SK-N-SH (cell line): ENCODE data around the gene FBXO15. TPM values are rescaled to one million over a fixed set of nuclear protein-coding genes. Genes with fewer than 3 reads are reported as not detected.

Experiments
- CTCF ChIA-PET: fragments of 300-600, 350-600 bp; formaldehyde crosslinking; extraction: SDS; loops from one replicate; lab custom pipeline; 2021; lab: Yijun Ruan, JAX
- POLR2A ChIA-PET: fragments of 350-600 bp; sonication (Branson Sonifier 250); formaldehyde crosslinking; extraction: SDS; loops from one replicate; lab custom pipeline; 2020; ENCODE audit warnings: antibody characterized with exemption, inconsistent platforms; lab: Yijun Ruan, JAX
- DNase-seq: peaks from one replicate; pipeline ENCODE4 v3.0.0; 2012
- H2AFZ ChIP-seq: fragments of 200-600 bp; sonication (generic); 2 replicates; pipeline ENCODE4 v1.8.1; 2016; ENCODE audit warnings: antibody characterized with exemption, mild to moderate bottlenecking, low read depth
- H3F3A ChIP-seq: fragments of 200-600 bp; sonication (generic); replicated peaks from 2 replicates; pipeline ENCODE3; 2016; ENCODE audit warnings: antibody characterized with exemption, mild to moderate bottlenecking; ENCODE audit not compliant: insufficient read depth
- H3K27ac ChIP-seq, 2 experiments: fragments of 200-500 bp in 1 of 2; fragments of 200-600 bp in 1 of 2; sonication (Bioruptor generic) in 1 of 2; sonication (generic), shearing (Covaris generic) in 1 of 2; 2 replicates each; pipeline versions ENCODE4 v1.5.1 to v1.6.1; 2014 to 2016; ENCODE audit warnings: low read depth in 2 of 2, inconsistent platforms in 1 of 2, low read length in 1 of 2, mild to moderate bottlenecking in 1 of 2, mixed read lengths in 1 of 2
- H3K27me3 ChIP-seq: fragments of 200-600 bp; sonication (generic), shearing (Covaris generic); 2 replicates; pipeline ENCODE4 v1.6.1; 2016; ENCODE audit warnings: mixed run types; ENCODE audit not compliant: insufficient read depth
- H3K36me3 ChIP-seq, 2 experiments: fragments of 200-500 bp in 1 of 2; fragments of 200-600 bp in 1 of 2; sonication (Bioruptor generic) in 1 of 2; sonication (generic) in 1 of 2; replicated peaks in 1 of 2; 2 replicates each; pipeline versions ENCODE3 to v1.5.1; 2014 to 2016; ENCODE audit warnings: low read length in 1 of 2, mild to moderate bottlenecking in 1 of 2; ENCODE audit not compliant: insufficient read depth in 2 of 2, control insufficient read depth in 1 of 2
- H3K4me1 ChIP-seq, 2 experiments: fragments of 200-500 bp in 1 of 2; fragments of 200-600 bp in 1 of 2; sonication (Bioruptor generic) in 1 of 2; sonication (generic), shearing (Covaris generic) in 1 of 2; 2 replicates each; pipeline versions ENCODE4 v1.5.1 to v1.6.1; 2014 to 2016; ENCODE audit warnings: low read depth in 1 of 2, low read length in 1 of 2, mixed run types in 1 of 2; ENCODE audit not compliant: insufficient read depth in 2 of 2, control insufficient read depth in 1 of 2
- H3K4me2 ChIP-seq: fragments of 200-600 bp; sonication (generic), shearing (Covaris generic); 2 replicates; pipeline ENCODE4 v1.6.1; 2017; ENCODE audit warnings: mixed run types
- H3K4me3 ChIP-seq, 2 experiments: fragments of 200-500 bp in 1 of 2; fragments of 200-600 bp in 1 of 2; sonication (Bioruptor generic) in 1 of 2; sonication (generic), shearing (Covaris generic) in 1 of 2; 2 replicates each; pipeline versions ENCODE4 v1.5.1 to v1.8.1; 2014 to 2016; ENCODE audit warnings: low read depth in 2 of 2, inconsistent platforms in 1 of 2, low read length in 1 of 2, mild to moderate bottlenecking in 1 of 2, mixed read lengths in 1 of 2, moderate library complexity in 1 of 2
- H3K79me2 ChIP-seq: fragments of 200-600 bp; sonication (generic); 2 replicates; pipeline ENCODE4 v1.8.1; 2017; ENCODE audit warnings: mild to moderate bottlenecking; ENCODE audit not compliant: insufficient read depth
- H3K9ac ChIP-seq: fragments of 200-600 bp; sonication (generic); 2 replicates; pipeline ENCODE4 v1.6.1; 2017; ENCODE audit warnings: mixed run types
- H3K9me2 ChIP-seq: fragments of 200-600 bp; sonication (generic); 2 replicates; pipeline ENCODE4 v1.6.1; 2017; ENCODE audit warnings: mixed run types
- H3K9me3 ChIP-seq: fragments of 200-600 bp; sonication (generic); 2 replicates; pipeline ENCODE4 v1.6.1; 2017; ENCODE audit warnings: mixed run types, mild to moderate bottlenecking, moderate library complexity
- H4K20me1 ChIP-seq: fragments of 200-600 bp; sonication (generic); 2 replicates; pipeline ENCODE4 v1.6.1; 2017; ENCODE audit warnings: mild to moderate bottlenecking, mixed run types; ENCODE audit not compliant: insufficient read depth
- EP300 ChIP-seq, 2 experiments: IDR thresholded peaks; 2 replicates each; pipeline versions ENCODE4 v1.4.0 to v1.6.1; 2012; ENCODE audit warnings: borderline replicate concordance in 1 of 2, low read depth in 1 of 2, low read length in 1 of 2
- FOXJ3 ChIP-seq: sonication (generic); formaldehyde crosslinking; IDR thresholded peaks from 2 replicates; pipeline ENCODE4 v1.5.1; 2020; ENCODE audit warnings: mild to moderate bottlenecking, missing genetic modification reagents
- FOXM1 ChIP-seq: IDR thresholded peaks from 2 replicates; pipeline ENCODE4 v1.4.0; 2012; ENCODE audit warnings: low read depth, mild to moderate bottlenecking
- MEF2A ChIP-seq: IDR thresholded peaks from 2 replicates; pipeline ENCODE4 v1.4.0; 2012; ENCODE audit warnings: low read depth, borderline replicate concordance
- NRF1 ChIP-seq: IDR thresholded peaks from 2 replicates; pipeline ENCODE4 v1.6.1; 2012; ENCODE audit warnings: low read depth, mild to moderate bottlenecking, low read length
- RAD21 ChIP-seq: IDR thresholded peaks from 2 replicates; pipeline ENCODE4 v1.6.1; 2012; ENCODE audit warnings: mild to moderate bottlenecking, low read length
- RCOR1 ChIP-seq: fragments of 150-350 bp; IDR thresholded peaks from 2 replicates; pipeline ENCODE4 v1.6.1; 2017; ENCODE audit warnings: antibody characterized with exemption, low read length
- RFX5 ChIP-seq: IDR thresholded peaks from 2 replicates; pipeline ENCODE4 v1.6.1; 2012; ENCODE audit warnings: mild to moderate bottlenecking, improper control_type of control experiment, low read length
- RXRA ChIP-seq: IDR thresholded peaks from 2 replicates; pipeline ENCODE4 v1.4.0; 2012; ENCODE audit warnings: low read depth, mild to moderate bottlenecking, borderline replicate concordance
- SMC3 ChIP-seq: IDR thresholded peaks from 2 replicates; pipeline ENCODE4 v1.6.1; 2012; ENCODE audit warnings: low read depth, low read length, improper control_type of control experiment
- YY1 ChIP-seq: IDR thresholded peaks from 2 replicates; pipeline ENCODE4 v1.4.0; 2012; ENCODE audit warnings: low read depth, mild to moderate bottlenecking
- WGBS: methylation state at CpG from one replicate; pipeline ENCODE4 v1.1.6; 2017; ENCODE audit warnings: low lambda C conversion rate; 5-methylcytosine and 5-hydroxymethylcytosine counted together
- polyA plus RNA-seq, 3 experiments: library from polyadenylated mRNA; depleted of rRNA; stranded (reverse); fragments of >200 nt; gene quantifications; 2 replicates each; pipeline ENCODE4 v1.2.3, GENCODE V29; 2012
- TF ChIP-seq, protein P1 (sequence below): fragments of 200-600 bp; sonication (generic); IDR thresholded peaks from 2 replicates; pipeline ENCODE4 v1.6.1; 2017; ENCODE audit warnings: antibody characterized with exemption, mild to moderate bottlenecking, moderate library complexity
- TF ChIP-seq, protein P2 (sequence below): IDR thresholded peaks from 2 replicates; pipeline ENCODE4 v1.4.0; 2012; ENCODE audit warnings: low read depth, borderline replicate concordance
- TF ChIP-seq, protein P3 (sequence below): IDR thresholded peaks from 2 replicates; pipeline ENCODE4; 2012

The FBXO15 gene
- polyA plus RNA-seq, 1 of the 3 experiments (the other 2 are of a cell fraction): 0.62 TPM

DNA sequence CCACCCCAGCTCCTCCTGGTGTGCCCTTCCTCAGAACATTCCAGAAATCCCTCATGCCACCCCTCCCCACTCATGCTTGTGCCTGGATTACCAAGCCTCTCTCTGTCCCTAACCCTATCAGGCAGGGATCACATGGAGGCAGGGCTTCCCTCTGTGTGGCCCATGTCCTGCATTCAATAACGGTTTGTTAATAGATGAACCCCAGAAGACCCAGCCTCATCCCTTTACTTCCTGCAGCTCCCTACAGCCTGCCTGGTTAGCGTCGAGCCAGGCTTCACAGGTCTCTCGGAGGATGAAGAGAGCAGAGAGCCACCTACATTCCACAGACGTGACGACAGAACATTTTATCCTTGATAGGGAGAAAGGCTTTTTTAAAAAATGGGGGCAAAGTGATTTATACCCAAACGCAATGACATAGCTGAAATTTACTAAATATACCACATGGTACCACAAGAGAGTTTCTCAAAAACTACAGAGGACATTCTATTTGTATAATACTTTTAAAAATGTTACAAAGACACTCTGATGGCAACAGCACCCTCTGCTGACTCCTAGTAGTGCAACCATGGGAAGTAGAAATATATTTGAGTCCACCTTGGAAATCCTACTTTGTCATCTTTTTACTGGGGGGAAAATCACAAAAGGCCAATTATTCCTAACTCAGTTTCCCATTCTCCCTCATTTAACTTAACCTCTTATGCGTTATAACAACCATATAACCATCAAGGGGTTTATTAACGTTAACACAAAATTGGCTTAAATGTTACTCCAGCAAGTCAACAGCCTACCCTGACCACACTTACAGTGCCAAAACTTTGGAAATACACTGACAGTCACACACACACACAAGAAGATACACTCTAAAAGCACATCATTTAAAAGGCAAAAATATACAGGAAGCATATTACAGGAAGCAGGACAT is 30.7 kb downstream of the FBXO15 start:
- Histone ChIP-seq H3K9me2 (no peaks in the 10 kb centered on the region), H3K9me3 (no peaks in the 10 kb centered on the region), H3K4me3 (no peak overlapping the region), H2AFZ (no peak overlapping the region), H3K4me1 (peaks cover 0 to under 1% of the 10 kb centered on the region in 2 experiments; a peak in 1 of 4 replicates), H3K9ac (no peak overlapping the region), H3K27me3 (no peaks in the 10 kb centered on the region), H4K20me1 (no peaks in the 10 kb centered on the region), H3K27ac (no peak overlapping the region), H3K79me2 (no peaks in the 10 kb centered on the region), H3F3A (no peaks in the 10 kb centered on the region), H3K36me3 (no peaks in the 10 kb centered on the region), H3K4me2 (no peak overlapping the region)
- TF ChIP-seq FOXJ3: no peak
- TF ChIP-seq, protein P1, sequence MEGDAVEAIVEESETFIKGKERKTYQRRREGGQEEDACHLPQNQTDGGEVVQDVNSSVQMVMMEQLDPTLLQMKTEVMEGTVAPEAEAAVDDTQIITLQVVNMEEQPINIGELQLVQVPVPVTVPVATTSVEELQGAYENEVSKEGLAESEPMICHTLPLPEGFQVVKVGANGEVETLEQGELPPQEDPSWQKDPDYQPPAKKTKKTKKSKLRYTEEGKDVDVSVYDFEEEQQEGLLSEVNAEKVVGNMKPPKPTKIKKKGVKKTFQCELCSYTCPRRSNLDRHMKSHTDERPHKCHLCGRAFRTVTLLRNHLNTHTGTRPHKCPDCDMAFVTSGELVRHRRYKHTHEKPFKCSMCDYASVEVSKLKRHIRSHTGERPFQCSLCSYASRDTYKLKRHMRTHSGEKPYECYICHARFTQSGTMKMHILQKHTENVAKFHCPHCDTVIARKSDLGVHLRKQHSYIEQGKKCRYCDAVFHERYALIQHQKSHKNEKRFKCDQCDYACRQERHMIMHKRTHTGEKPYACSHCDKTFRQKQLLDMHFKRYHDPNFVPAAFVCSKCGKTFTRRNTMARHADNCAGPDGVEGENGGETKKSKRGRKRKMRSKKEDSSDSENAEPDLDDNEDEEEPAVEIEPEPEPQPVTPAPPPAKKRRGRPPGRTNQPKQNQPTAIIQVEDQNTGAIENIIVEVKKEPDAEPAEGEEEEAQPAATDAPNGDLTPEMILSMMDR: peak; percentile 73
- TF ChIP-seq SMC3: peak; percentile 37; the same call in 1 of the 2 replicates
- TF ChIP-seq FOXM1: no peak
- no peak for TF ChIP-seq NRF1
- peak; percentile 59 for TF ChIP-seq RAD21
- ChIA-PET CTCF (interaction anchor here (0.6 to 1.2 kb wide), 6 partner anchors 10 to 103 kb away, joined by 3 to 4 read pairs (median 3); no protein-coding TSS in a partner anchor), POLR2A (no interaction called here)
- no peak for DNase-seq
- 43% methylated on average over 9 of the region's 9 CpGs for WGBS

DNA sequence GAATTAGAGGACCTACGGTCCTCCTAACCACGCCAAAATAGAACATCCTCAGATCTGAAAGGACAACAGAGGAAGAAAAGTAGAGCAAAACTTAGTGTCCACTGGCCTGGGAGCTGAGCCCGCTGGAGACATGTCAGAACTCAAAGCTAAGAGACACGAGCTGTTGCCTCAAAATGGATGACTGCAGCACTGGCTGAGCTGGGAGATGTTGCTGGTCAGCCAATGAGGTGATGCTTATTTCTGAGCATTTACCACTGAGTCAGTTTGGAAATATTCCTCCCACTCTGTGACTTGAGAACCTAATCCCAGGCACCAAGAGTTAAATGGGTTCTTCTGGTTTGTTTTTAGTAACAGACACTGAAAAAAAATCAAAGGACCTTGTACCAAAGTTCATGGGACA is 32.6 kb downstream of the FBXO15 start:
- no peak overlapping the region for H3K27ac ChIP-seq
- WGBS: 13% methylated on average over 4 of the region's 4 CpGs

DNA sequence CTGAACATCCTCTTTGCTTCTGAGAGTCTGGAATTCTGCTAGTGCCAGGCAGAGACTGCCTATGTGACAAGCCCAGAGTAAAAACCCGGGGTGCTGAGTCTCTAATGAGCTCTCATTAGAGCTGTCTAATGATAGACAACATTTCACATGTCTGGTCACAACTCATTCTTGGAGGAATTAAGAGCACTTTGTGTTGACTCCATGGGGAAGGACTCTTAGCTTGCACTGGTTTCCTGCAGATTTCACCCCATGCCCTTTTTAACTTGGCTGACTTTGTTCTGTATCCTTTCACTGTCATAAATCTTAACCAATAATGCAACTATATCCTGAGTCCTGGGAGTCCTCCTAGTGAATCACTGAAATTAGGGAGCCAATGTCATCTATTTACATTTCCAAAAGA is 33.5 kb downstream of the FBXO15 start:
- H3K4me1 ChIP-seq: no peaks in the 10 kb centered on the region
- POLR2A ChIA-PET: no interaction called here
- CTCF ChIA-PET: no interaction called here
- H3K4me2 ChIP-seq: no peak overlapping the region
- no peak overlapping the region for H2AFZ ChIP-seq
- no peaks in the 10 kb centered on the region for H3K79me2 ChIP-seq
- no peak overlapping the region for H3K4me3 ChIP-seq
- no peaks in the 10 kb centered on the region for H4K20me1 ChIP-seq
- H3K9me3 ChIP-seq: no peaks in the 10 kb centered on the region
- no peaks in the 10 kb centered on the region for H3K27me3 ChIP-seq
- H3K9ac ChIP-seq: no peak overlapping the region
- no peak for DNase-seq
- no peak overlapping the region for H3K27ac ChIP-seq
- no peaks in the 10 kb centered on the region for H3K9me2 ChIP-seq
- H3F3A ChIP-seq: no peaks in the 10 kb centered on the region
- 0% methylated on average over 1 of the region's 1 CpG for WGBS
- H3K36me3 ChIP-seq: no peaks in the 10 kb centered on the region
- TF ChIP-seq EP300 (IDR thresholded peaks at IDR 0.05; ENCODE audit: borderline replicate concordance in 1 of 2, low read depth in 1 of 2, low read length in 1 of 2) (no peak), MEF2A (no peak), RFX5 (no peak), SMC3 (no peak), RCOR1 (no peak), RXRA (no peak), FOXJ3 (no peak)
- TF ChIP-seq, protein P2, sequence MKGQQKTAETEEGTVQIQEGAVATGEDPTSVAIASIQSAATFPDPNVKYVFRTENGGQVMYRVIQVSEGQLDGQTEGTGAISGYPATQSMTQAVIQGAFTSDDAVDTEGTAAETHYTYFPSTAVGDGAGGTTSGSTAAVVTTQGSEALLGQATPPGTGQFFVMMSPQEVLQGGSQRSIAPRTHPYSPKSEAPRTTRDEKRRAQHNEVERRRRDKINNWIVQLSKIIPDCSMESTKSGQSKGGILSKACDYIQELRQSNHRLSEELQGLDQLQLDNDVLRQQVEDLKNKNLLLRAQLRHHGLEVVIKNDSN: no peak
- TF ChIP-seq, protein P3, sequence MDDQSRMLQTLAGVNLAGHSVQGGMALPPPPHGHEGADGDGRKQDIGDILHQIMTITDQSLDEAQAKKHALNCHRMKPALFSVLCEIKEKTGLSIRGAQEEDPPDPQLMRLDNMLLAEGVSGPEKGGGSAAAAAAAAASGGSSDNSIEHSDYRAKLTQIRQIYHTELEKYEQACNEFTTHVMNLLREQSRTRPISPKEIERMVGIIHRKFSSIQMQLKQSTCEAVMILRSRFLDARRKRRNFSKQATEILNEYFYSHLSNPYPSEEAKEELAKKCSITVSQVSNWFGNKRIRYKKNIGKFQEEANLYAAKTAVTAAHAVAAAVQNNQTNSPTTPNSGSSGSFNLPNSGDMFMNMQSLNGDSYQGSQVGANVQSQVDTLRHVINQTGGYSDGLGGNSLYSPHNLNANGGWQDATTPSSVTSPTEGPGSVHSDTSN: no peak
- TF ChIP-seq, protein P1: no peak

More for the DNA sequence above, 32.6 kb downstream of the FBXO15 start:
- ChIA-PET CTCF (interaction anchor here (1.2 kb wide), 1 partner anchor 18 kb away, joined by 3 read pairs; no protein-coding TSS in a partner anchor), POLR2A (no interaction called here)
- Histone ChIP-seq H3K4me3 (no peak overlapping the region), H3K4me2 (0 out of 2 replicates have a peak overlapping the region, but pooled peaks have one; percentile 18), H3K79me2 (no peaks in the 10 kb centered on the region), H3K9me3 (no peaks in the 10 kb centered on the region), H4K20me1 (no peaks in the 10 kb centered on the region), H3K36me3 (no peaks in the 10 kb centered on the region), H3K9ac (no peak overlapping the region), H3K27me3 (no peaks in the 10 kb centered on the region), H3F3A (no peaks in the 10 kb centered on the region), H3K9me2 (no peaks in the 10 kb centered on the region), H3K4me1 (no peaks in the 10 kb centered on the region), H2AFZ (0 out of 2 replicates have a peak overlapping the region, but pooled peaks have one; percentile 5)
- no peak for DNase-seq
- TF ChIP-seq MEF2A (no peak), YY1 (peak; percentile 62; the same call in 1 of the 2 replicates)
